ENCODE data around the gene PCNT. TPM values are rescaled to one million over a fixed set of nuclear protein-coding genes. Genes with fewer than 3 reads are reported as not detected.
"Not testable (repeated sequence)": the region's sequence is repeated elsewhere in the genome, so short reads cannot be mapped to it uniquely, and the experiment has no call there.

Gene PCNT
- total RNA-seq, 4 donors from 2014 or later = 30.3 to 44.0 (median 33.3) TPM

- WGBS, 2 donors = 96 to 97% methylated on average over 16 to 21 of the region's 21 CpGs
- intact Hi-C loops (cut with DNase I; ENCODE audit: low total_unique reads) = no loop called here
- TF ChIP-seq CTCF (IDR thresholded peaks at IDR 0.05) = no peak
- TF ChIP-seq POLR2A (IDR thresholded peaks at IDR 0.05) = no peak
- H3K4me3 ChIP-seq (ENCODE audit: low read depth, poor library complexity, severe bottlenecking) = no peak overlapping the region
- no peak for DNase-seq (ENCODE audit: low spot score in 2 of 2)
Observed at GRCh38 chr21:46431448-46431847, 107.5 kb downstream of the PCNT start.

GRCh38 chr21:46431884-46432488 is 108.0 kb downstream of the PCNT start:
- TF ChIP-seq CTCF (IDR thresholded peaks at IDR 0.05) (no peak), POLR2A (IDR thresholded peaks at IDR 0.05) (no peak)
- no peak overlapping the region for H3K4me3 ChIP-seq (ENCODE audit: low read depth, poor library complexity, severe bottlenecking)
- WGBS, 2 donors = 81 to 88% methylated on average over 22 of the region's 22 CpGs
- intact Hi-C loops (cut with DNase I; ENCODE audit: low total_unique reads) = no loop called here
- no peak for DNase-seq (ENCODE audit: low spot score in 2 of 2)

GRCh38 chr21:46433116-46433515 is 109.2 kb downstream of the PCNT start:
- DNase-seq (ENCODE audit: low spot score in 2 of 2); intact Hi-C loops (cut with DNase I; ENCODE audit: low total_unique reads); H3K4me3 ChIP-seq (ENCODE audit: low read depth, poor library complexity, severe bottlenecking): not testable (repeated sequence)
- WGBS, 2 donors = 89% methylated on average over 11 of the region's 11 CpGs

- DNase-seq (ENCODE audit: low spot score in 2 of 2) = no peak
- TF ChIP-seq CTCF (IDR thresholded peaks at IDR 0.05) = no peak
- intact Hi-C loops (cut with DNase I; ENCODE audit: low total_unique reads) = no loop called here
- H3K4me3 ChIP-seq (ENCODE audit: low read depth, poor library complexity, severe bottlenecking) = no peak overlapping the region
- 94 to 96% methylated on average over 23 of the region's 23 CpGs for WGBS, 2 donors
Observed at GRCh38 chr21:46434322-46434958, 110.5 kb downstream of the PCNT start.

- DNase-seq (ENCODE audit: low spot score in 2 of 2) = no peak
- no peak overlapping the region for H3K4me3 ChIP-seq (ENCODE audit: low read depth, poor library complexity, severe bottlenecking)
Observed at GRCh38 chr21:46435786-46436227, 111.9 kb downstream of the PCNT start.

GRCh38 chr21:46436621-46437020 is 112.7 kb downstream of the PCNT start:
- no peak overlapping the region for H3K4me3 ChIP-seq (ENCODE audit: low read depth, poor library complexity, severe bottlenecking)
- TF ChIP-seq CTCF (IDR thresholded peaks at IDR 0.05) (no peak), POLR2A (IDR thresholded peaks at IDR 0.05) (no peak)
- DNase-seq (ENCODE audit: low spot score in 2 of 2) = no peak
- intact Hi-C loops (cut with DNase I; ENCODE audit: low total_unique reads) = no loop called here
- WGBS, 2 donors = 90 to 91% methylated on average over 12 to 15 of the region's 15 CpGs

More at GRCh38 chr21:46435786-46436227, 111.9 kb downstream of the PCNT start:
- WGBS, 2 donors = 95 to 98% methylated on average over 29 of the region's 29 CpGs
- TF ChIP-seq CTCF (IDR thresholded peaks at IDR 0.05) (no peak), POLR2A (IDR thresholded peaks at IDR 0.05) (no peak)
- intact Hi-C loops (cut with DNase I; ENCODE audit: low total_unique reads) = no loop called here

Measured in lower leg skin (tissue), 4 donors.